Stomach (tissue), 9 donors: ENCODE data around the gene GSTCD. TPM values are rescaled to one million over a fixed set of nuclear protein-coding genes. Genes with fewer than 3 reads are reported as not detected.

Experiments
- DNase-seq, 2 donors: peaks; one replicate each; pipeline versions ENCODE4 v3.0.0 to v3.0.0-alpha.2; 2013 to 2019
- H3K27ac ChIP-seq, 5 donors: fragments of 200-600 bp in 4 of 5; sonication (generic) in 4 of 5; one replicate each; pipeline ENCODE4 v1.5.1; 2013 to 2019; ENCODE audit warnings: mild to moderate bottlenecking in 1 of 5, moderate library complexity in 1 of 5
- H3K27me3 ChIP-seq, 3 donors: fragments of 200-600 bp; sonication (generic); one replicate each; pipeline ENCODE4 v1.5.1; 2017 to 2019; ENCODE audit warnings: mixed run types in 1 of 3
- H3K36me3 ChIP-seq, 4 donors: fragments of 200-600 bp; sonication (generic); 1 replicate in 3 of 4; 2 replicates in 1 of 4; pipeline ENCODE4 v1.5.1; 2016 to 2019
- H3K4me1 ChIP-seq, 4 donors: fragments of 200-600 bp; sonication (generic); one replicate each; pipeline ENCODE4 v1.5.1; 2016 to 2019
- H3K4me3 ChIP-seq, 4 donors: fragments of 200-600 bp; sonication (generic) in 3 of 4; one replicate each; pipeline ENCODE4 v1.5.1; 2016 to 2019; ENCODE audit warnings: mild to moderate bottlenecking in 1 of 4
- H3K9me3 ChIP-seq, 4 donors: fragments of 200-600 bp; sonication (generic); one replicate each; pipeline ENCODE4 v1.5.1; 2016 to 2019
- CTCF ChIP-seq, 7 experiments: fragments of 450-650 bp in 4 of 7; fragments of 200-600 bp in 3 of 7; sonication (generic) in 3 of 7; IDR thresholded peaks; one replicate each; pipeline ENCODE4 v1.5.1; 2016 to 2019; ENCODE audit warnings: antibody characterized with exemption in 7 of 7, control low read depth in 2 of 7, mild to moderate bottlenecking in 1 of 7
- EP300 ChIP-seq: sonication (generic); formaldehyde crosslinking; IDR thresholded peaks from one replicate; pipeline ENCODE4 v1.6.1; 2017; ENCODE audit warnings: antibody characterized with exemption
- POLR2A ChIP-seq, 4 donors: fragments of 450-650 bp; IDR thresholded peaks; one replicate each; pipeline ENCODE4 v1.6.1; 2016; ENCODE audit warnings: antibody characterized with exemption in 4 of 4, control low read depth in 2 of 4, mild to moderate bottlenecking in 1 of 4, moderate library complexity in 1 of 4
- POLR2AphosphoS5 ChIP-seq, 3 donors: sonication (generic); formaldehyde crosslinking; IDR thresholded peaks; one replicate each; pipeline ENCODE4 v1.6.1; 2016; ENCODE audit warnings: antibody characterized with exemption in 3 of 3
- WGBS, 5 donors: extraction: QIAGEN DNeasy Blood & Tissue Kit in 3 of 5; methylation state at CpG; one replicate each; pipeline versions ENCODE4 v1.1.5 to v1.1.7; 2013 to 2018; 5-methylcytosine and 5-hydroxymethylcytosine counted together
- intact Hi-C: fragments of 100-400 bp; cut with DNase I; formaldehyde crosslinking; loops from one replicate; pipeline ENCODE4 v1.15.1; 2023; ENCODE audit warnings: low total_unique reads
- polyA plus RNA-seq, 3 donors: library from polyadenylated mRNA; stranded (reverse); fragments of 200-250 nt; gene quantifications; one replicate each; pipeline ENCODE4 v1.2.3, GENCODE V29; 2013
- total RNA-seq, 5 donors: library from RNA; depleted of rRNA; stranded (reverse); fragments of >200 nt; gene quantifications; one replicate each; pipeline versions ENCODE4 v1.1.0 to v1.2.3, GENCODE V29; 2014 to 2016
- donor health status: healthy with polysubstance abuse.
- donor health status: Bipolar disorder and iron deficiency.
- donor health status: healthy.

Gene GSTCD
- total and polyA plus RNA-seq, 8 donors = 1.6 to 129 (median 8.1) TPM

- Histone ChIP-seq H3K9me3 (no peaks in the 10 kb centered on the region), H3K36me3 (no peaks in the 10 kb centered on the region), H3K27me3 (no peaks in the 10 kb centered on the region), H3K27ac (no peak overlapping the region), H3K4me1 (peaks cover 17 to 60% (median 33%) of the 10 kb centered on the region in 4 donors), H3K4me3 (no peak overlapping the region)
- DNase-seq = peak in 1 of 2 donors; percentile 20
- intact Hi-C loops = no loop called here
- 70 to 78% (median 74%) methylated on average over 6 of the region's 6 CpGs for WGBS, 5 donors
- no peak for TF ChIP-seq POLR2A (IDR thresholded peaks at IDR 0.05)
- TF ChIP-seq EP300 = no peak
- no peak for TF ChIP-seq POLR2AphosphoS5 (IDR thresholded peaks at IDR 0.05)
- TF ChIP-seq CTCF (IDR thresholded peaks at IDR 0.05) = no peak
Observed at GRCh38 chr4:105710678-105711077, 2.1 kb downstream of the GSTCD start.

- 74 to 92% (median 80%) methylated on average over 2 of the region's 2 CpGs for WGBS, 5 donors
- Histone ChIP-seq H3K4me1 (peaks cover 6 to 44% (median 20%) of the 10 kb centered on the region in 4 donors), H3K27me3 (no peaks in the 10 kb centered on the region), H3K4me3 (no peak overlapping the region), H3K9me3 (no peaks in the 10 kb centered on the region), H3K36me3 (no peaks in the 10 kb centered on the region), H3K27ac (no peak overlapping the region)
- intact Hi-C loops = no loop called here
- TF ChIP-seq POLR2A (IDR thresholded peaks at IDR 0.05) (no peak), CTCF (IDR thresholded peaks at IDR 0.05) (no peak), EP300 (no peak), POLR2AphosphoS5 (IDR thresholded peaks at IDR 0.05) (no peak)
- DNase-seq = no peak
Observed at GRCh38 chr4:105712766-105713165, 4.2 kb downstream of the GSTCD start.

- H3K27ac ChIP-seq = no peak overlapping the region
- no peak for DNase-seq
- WGBS, 5 donors = 54 to 77% (median 71%) methylated on average over 5 of the region's 5 CpGs
- peaks cover 0 to 5% (median 2%) of the 10 kb centered on the region in 4 donors for H3K36me3 ChIP-seq
- H3K9me3 ChIP-seq = no peaks in the 10 kb centered on the region
- H3K27me3 ChIP-seq = no peaks in the 10 kb centered on the region
- H3K4me1 ChIP-seq = peaks cover 4 to 40% (median 16%) of the 10 kb centered on the region in 4 donors
- intact Hi-C loops = no loop called here
- no peak for TF ChIP-seq EP300
- H3K4me3 ChIP-seq = no peak overlapping the region
Observed at GRCh38 chr4:105714071-105714521, 5.5 kb downstream of the GSTCD start.

- TF ChIP-seq EP300 = no peak
- TF ChIP-seq POLR2AphosphoS5 (IDR thresholded peaks at IDR 0.05) = no peak
- TF ChIP-seq CTCF (IDR thresholded peaks at IDR 0.05) = no peak
- TF ChIP-seq POLR2A (IDR thresholded peaks at IDR 0.05) = no peak
- intact Hi-C loops = no loop called here
Observed at GRCh38 chr4:105714932-105715331, 6.3 kb downstream of the GSTCD start.

DNA sequence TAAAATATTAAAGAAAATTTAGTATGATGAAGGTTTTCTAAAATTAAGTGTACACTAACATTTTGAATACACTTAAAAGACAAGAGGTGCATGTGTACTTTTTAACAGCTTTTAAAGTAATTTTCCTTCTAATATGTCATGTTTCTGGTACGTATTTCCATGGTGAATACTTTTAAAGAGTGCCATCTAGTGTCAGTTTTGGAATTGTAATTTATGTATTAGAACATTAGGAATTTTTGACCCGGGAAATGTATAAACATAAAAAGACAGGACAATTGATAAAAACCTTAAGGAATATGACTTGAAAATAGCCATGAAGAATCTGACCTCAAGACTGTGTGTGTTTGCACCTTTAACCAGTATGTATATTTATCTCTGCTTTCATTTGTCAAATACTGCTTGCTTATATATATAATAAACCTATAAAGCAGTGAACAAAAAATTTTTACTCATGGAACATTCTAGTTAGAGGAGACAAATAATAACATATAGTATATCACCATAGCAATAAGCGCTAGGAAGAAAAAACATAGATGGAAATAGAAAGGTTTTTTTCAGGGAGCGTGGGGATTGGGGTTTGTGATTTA lies 7.2 kb downstream of the GSTCD start:
- intact Hi-C loops = no loop called here
- WGBS, 5 donors = 44 to 48% (median 47%) methylated on average over 4 of the region's 4 CpGs
- Histone ChIP-seq H3K9me3 (no peaks in the 10 kb centered on the region), H3K27ac (no peak overlapping the region), H3K27me3 (no peaks in the 10 kb centered on the region), H3K4me3 (no peak overlapping the region), H3K36me3 (peaks cover 0 to 15% (median 10%) of the 10 kb centered on the region in 4 donors), H3K4me1 (peaks cover 0 to 25% (median 6%) of the 10 kb centered on the region in 4 donors)
- TF ChIP-seq CTCF (IDR thresholded peaks at IDR 0.05) = peak in 4 of 7 experiments; percentile 21 to 49 (median 42)
- TF ChIP-seq POLR2AphosphoS5 (IDR thresholded peaks at IDR 0.05) = no peak
- peak in 1 of 2 donors; percentile 60 for DNase-seq

More at GRCh38 chr4:105714932-105715331, 6.3 kb downstream of the GSTCD start:
- DNase-seq = no peak
- Histone ChIP-seq H3K9me3 (no peaks in the 10 kb centered on the region), H3K4me3 (no peak overlapping the region), H3K36me3 (peaks cover 0 to 10% (median 7%) of the 10 kb centered on the region in 4 donors), H3K27me3 (no peaks in the 10 kb centered on the region), H3K4me1 (peaks cover 0 to 32% (median 9%) of the 10 kb centered on the region in 4 donors), H3K27ac (no peak overlapping the region)
- 78 to 92% (median 85%) methylated on average over 1 of the region's 1 CpG for WGBS, 5 donors
